ENCODE results near the gene SIGLEC10. TPM values are rescaled to one million over a fixed set of nuclear protein-coding genes. Genes with fewer than 3 reads are reported as not detected.
A peak's percentile ranks its signal among the peaks of the same experiment; 100 is the strongest.

The SIGLEC10 gene
- total and polyA plus RNA-seq, 9 of the 15 experiments (the other 6 are each of a cell fraction or from before 2014, with no cell fraction given), result 0.10 to 1.8 (median 0.82) TPM

- Histone ChIP-seq H3K4me1 (replicated peaks in 1 of 2; ENCODE audit: control insufficient read depth in 2 of 2, insufficient read depth in 2 of 2, low read length in 2 of 2) (peaks cover 13 to 36% of the 10 kb centered on the region in 2 experiments; a peak in 4 of 5 replicates), H2AFZ (ENCODE audit: low read depth, low read length) (0 out of 2 replicates have a peak within 1 kb of the TSS, but pooled peaks have one; percentile 24), H3K4me3 (no peak within 1 kb of the TSS), H3K9me3 (replicated peaks; ENCODE audit: control insufficient read depth, insufficient read depth, low read depth, low read length) (no peaks in the 10 kb centered on the region), H4K20me1 (replicated peaks; ENCODE audit: control insufficient read depth, insufficient read depth, low read length) (no peaks in the 10 kb centered on the region), H3K27me3 (ENCODE audit: control insufficient read depth in 2 of 2, insufficient read depth in 2 of 2, low read length in 2 of 2) (no peaks in the 10 kb centered on the region), H3K9ac (ENCODE audit: insufficient read depth in 1 of 2, low read depth in 2 of 2, low read length in 2 of 2) (peak within 1 kb of the TSS in 1 of 2 experiments; percentile 23; a peak in 1 of 4 replicates), H3K36me3 (ENCODE audit: control insufficient read depth, insufficient read depth, low read length) (no peaks in the 10 kb centered on the region), H3K27ac (ENCODE audit: extremely low read depth, low read depth, low read length) (no peak within 1 kb of the TSS), H3K9me1 (ENCODE audit: control insufficient read depth, insufficient read depth, low read length) (no peaks in the 10 kb centered on the region), H3K4me2 (ENCODE audit: insufficient read depth, low read length) (no peak within 1 kb of the TSS), H3K79me2 (ENCODE audit: control insufficient read depth, insufficient read depth, low read length) (no peaks in the 10 kb centered on the region)
- ChIA-PET CTCF (ENCODE audit: low intra/inter-chr PET ratio) (no interaction called here), POLR2A (interaction anchor here (0.7 kb wide), 1 partner anchor 28 kb away, joined by 4 read pairs; no protein-coding TSS in a partner anchor)
- TF ChIP-seq PTRF (tag; IDR thresholded peaks at IDR 0.05), result no peak
- no peak for TF ChIP-seq ATF6 (CRISPR knock-in tag; IDR thresholded peaks at IDR 0.05)
- no peak for TF ChIP-seq MIER1 (IDR thresholded peaks at IDR 0.05; ENCODE audit: low read depth)
- TF ChIP-seq FOXM1 (IDR thresholded peaks at IDR 0.05; ENCODE audit: low read depth), result no peak
- TF ChIP-seq FOXM1 (CRISPR knock-in tag; IDR thresholded peaks at IDR 0.05; ENCODE audit: low read depth), result no peak
- TF ChIP-seq KAT8 (IDR thresholded peaks at IDR 0.05; ENCODE audit: low read depth), result no peak
- no peak for TF ChIP-seq HOXB6 (CRISPR knock-in tag; IDR thresholded peaks at IDR 0.05; ENCODE audit: borderline replicate concordance)
- no peak for TF ChIP-seq ZNF263 (CRISPR knock-in tag; IDR thresholded peaks at IDR 0.05; ENCODE audit: borderline replicate concordance)
- ATAC-seq (no peak), FAIRE-seq (no peak), DNase-seq (ENCODE audit: extremely low read depth in 1 of 4, low spot score in 3 of 4) (no peak)
- in situ Hi-C loops (cut with MboI) (no loop called here), intact Hi-C loops (cut with micrococcal nuclease) (no loop called here)
- WGBS (ENCODE audit: insufficient coverage, low coverage, missing lambda C conversion rate), result 47% methylated on average over 10 of the region's 10 CpGs
- BruUV-seq (replicated peaks), result no TSS peak
Measured at GRCh38 chr19:51458051-51458645, 40.7 kb upstream of the SIGLEC10 start, which contains the start of gene SIGLEC8. TSS of gene SIGLEC8 (minus strand) at chr19:51458454. CDS start at chr19:51458387, 67 bp downstream.

Data from K562 (cell line).